Stimulated activated CD8-positive, alpha-beta memory T cell treated with anti-CD3 and anti-CD28 coated beads, Interleukin-4, amount 100 ng/mL, for 4 hours (primary cell): Measurements from ENCODE around the gene LHFPL4.

Experiments
- DNase-seq, 2 donors: peaks; one replicate each; pipeline ENCODE4 v3.0.0-alpha.2; 2020; ENCODE audit warnings: low read depth in 2 of 2, low spot score in 1 of 2

The LHFPL4 gene

DNA sequence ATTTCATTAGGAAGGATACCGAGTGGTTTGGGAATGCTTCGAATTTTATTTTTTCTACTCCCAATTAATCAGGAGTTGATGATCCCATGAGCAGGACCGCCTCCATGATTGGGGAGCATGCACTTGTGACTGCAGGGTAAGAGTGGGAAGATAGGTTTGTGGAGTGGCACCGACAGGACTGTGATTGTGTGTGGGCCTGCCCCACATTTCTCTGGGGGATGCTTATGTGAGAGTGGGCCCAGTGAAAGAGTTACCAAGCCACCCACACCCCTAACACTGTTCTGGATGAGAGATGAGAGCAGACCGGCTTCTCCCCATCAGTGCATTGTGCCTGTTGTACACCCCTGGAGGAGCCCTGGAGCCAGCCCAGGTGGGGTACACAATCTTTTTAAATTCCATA, 76.7 kb downstream of the LHFPL4 start:
- DNase-seq = no peak

DNA sequence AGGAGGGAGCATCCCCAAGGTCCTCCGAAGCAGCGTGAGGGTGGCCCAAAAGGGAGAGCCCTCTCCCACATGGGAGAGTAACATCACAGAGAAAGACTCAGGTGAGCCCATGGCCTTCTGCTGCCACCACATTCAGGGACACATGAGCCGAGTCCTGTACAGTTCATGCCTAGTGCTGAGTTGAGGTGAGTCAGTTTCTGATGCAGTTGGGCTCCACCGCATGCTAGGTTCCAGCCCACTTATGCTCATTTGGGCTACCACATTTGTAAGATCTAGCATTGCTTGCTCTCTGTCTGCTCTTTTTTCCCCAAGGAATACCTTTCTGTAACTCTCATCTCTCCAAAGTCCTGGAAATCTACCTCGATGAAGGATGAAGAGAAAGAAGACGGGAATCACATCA, 79.1 kb downstream of the LHFPL4 start:
- DNase-seq = no peak

DNA sequence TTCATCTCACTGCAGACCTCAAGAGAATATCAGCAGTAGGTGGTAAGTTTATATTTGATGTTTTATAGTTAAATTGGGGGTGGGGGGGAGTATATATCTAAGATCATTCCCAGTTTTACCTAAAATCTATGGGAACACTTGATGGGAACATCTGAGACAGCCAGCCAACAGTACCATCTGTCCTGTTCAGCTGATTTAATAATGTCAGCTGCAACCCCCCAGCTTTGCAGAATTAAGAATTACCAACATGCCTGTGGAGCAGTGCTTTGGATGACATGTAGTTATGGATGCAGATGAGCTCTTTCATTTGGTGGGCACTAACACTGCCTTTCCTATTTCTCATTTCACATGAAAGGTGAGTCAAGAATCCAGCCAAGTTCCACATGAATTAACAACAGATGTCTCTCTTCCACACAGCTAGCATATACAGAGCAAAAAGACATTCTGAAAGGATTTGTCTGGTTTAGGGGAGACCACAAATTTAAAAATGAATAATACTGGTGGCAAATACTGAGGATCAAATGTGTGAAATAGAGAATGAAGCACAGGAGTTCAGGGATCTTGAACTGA, 80.0 kb downstream of the LHFPL4 start:
- DNase-seq = no peak

DNA sequence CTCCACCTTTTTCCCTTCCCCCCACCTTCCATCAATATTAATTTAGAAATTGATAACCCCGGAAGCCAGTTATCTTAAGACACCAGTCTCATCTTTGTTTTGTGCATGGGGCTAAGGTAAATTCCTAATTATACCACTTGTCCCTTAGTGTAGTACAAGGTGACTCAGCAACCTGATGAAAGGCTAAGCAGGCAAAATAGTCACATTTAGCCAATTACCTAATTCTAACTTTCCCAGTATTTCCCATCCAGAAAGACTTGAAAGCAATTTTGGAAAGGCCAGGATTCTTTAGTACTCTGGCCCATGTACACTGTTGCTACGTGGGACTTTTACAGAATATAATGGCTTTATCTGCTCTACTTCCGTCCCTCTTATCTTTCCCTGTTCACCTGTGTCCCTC, 83.6 kb downstream of the LHFPL4 start:
- DNase-seq = no peak

DNA sequence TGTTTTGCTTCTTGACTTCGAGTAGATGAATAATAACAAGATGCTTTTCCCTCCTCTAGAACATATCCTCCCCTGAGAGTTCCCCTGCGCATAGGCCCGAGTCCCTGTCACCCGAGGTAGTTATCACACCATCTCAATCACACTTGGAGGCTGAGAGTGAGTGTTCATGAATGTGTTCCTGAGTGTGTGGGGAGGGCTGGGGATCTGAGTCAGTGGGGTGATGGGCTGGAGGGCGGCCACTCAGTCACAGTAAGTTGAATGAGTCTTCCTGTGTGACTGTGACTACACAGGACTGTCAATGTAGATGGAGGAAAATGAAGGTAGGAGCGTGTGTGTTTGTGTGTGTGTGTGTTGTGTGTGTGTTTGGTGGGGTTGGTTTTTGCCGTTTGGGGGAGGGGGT, 85.2 kb downstream of the LHFPL4 start:
- DNase-seq = no peak

DNA sequence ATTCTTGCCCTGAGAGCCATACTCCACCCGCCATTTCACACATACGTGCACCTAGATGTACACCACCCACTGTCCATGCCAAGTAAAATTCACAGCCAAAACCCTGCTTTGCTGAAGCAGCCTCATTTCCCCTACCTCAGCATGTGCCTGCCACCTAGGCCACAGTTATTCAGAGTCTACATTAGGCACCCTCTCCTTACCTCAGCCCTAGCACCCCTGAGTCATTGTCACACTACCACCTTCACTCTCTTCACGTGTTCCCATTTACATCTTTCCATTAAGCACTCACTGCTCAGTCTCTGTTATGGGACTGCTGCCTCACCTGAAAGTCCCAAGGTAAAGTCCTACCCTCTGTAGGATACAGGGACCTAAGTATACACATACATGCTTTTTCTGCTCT, 86.2 kb downstream of the LHFPL4 start:
- DNase-seq = no peak

DNA sequence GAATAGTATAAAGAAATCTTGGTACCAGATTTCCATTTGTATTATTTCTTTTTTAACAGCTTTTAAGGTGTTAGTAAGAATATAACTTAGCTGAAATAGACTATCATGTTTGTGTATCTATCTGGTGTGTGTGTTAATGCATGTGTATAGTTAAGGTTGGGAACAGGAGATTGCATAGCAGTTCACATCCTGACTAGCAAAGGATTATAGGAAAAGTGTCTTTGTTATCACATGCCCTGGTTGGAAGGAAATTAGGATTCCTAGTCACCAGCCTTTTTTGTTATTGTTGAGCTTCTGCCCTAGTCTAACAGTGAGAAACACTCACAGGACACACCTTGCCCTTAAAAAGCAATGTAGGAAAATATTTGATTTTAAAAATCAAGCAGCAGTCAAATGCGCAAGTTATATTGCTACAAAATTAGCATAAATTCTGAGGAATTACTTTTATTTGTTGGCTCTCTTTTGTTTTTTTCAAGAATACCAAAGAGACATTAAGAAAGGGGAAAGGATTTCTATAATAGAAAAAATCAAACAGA, 98.0 kb downstream of the LHFPL4 start:
- no peak for DNase-seq

DNA sequence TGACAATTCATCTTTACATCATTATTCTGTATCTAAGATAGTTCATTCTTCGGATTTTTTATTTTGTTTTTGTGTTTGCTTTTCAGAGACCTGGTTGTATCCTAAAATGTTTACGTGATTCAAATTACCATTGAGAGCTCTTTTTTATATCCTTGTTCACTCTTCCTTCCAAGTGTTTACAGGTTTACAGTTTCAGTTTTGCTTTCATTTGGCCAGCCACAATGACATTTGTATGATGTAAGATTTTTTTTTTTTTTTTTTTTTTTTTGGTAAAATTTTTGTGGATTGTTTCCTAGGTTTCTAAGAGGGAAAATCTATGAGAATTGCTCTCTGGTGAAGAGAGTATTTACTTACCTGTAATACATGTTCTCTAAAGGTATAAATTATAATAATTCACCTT, 101.2 kb downstream of the LHFPL4 start:
- no peak for DNase-seq

DNA sequence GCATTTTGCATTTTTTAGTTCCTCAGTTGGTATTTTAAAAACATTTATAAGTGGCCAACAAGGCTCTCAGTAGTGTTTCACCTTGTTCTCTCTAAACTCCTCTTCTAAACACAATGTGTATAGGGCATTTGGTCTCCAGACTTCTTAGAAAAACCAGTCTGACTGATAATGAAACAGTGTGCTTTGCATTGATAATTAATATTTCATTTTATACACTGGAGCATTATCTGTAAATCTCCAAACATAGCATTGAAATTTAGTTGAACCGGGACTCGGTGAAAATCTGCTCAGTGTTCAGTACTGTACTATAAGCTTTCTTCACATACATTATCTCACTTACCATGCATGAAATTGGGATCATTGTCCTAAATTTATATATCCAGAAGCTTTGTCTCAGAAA, 102.6 kb downstream of the LHFPL4 start:
- no peak for DNase-seq

DNA sequence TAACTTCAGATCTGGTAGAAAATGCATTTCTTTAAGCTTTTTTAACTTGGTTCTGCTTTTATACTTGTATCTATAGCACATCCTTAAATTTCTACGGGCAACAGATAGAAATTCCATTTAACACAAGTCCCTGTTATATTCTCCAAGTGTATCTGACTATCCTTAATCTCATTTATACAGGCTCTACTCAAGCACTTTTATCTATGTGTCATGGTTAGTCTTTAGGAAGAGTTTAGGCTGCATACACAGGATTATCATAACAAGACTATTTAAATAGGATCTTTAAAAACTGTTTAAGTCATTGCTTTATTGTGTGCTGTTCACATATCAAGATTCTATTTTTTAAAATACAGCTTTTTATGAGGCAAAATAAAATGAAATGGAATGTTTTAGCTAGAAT, 103.5 kb downstream of the LHFPL4 start:
- DNase-seq = no peak

DNA sequence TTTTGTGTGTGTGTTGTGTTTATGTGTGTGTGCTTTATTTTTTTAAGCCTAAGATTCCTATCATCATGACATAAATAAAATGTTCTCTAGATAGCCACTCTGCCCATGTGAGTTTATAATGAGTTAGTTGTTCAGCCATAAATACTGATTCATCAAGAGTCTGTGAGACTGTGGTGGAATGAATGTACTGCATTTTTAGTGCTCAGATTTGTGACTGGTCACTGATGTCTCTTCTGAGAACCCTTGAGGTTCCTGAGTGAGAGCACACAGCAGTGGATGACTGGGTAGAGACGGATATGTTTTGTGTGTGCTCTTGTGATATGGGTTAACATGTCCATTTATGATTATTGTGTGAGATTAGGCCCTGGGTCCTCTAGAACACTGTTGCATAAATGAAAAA, 105.0 kb downstream of the LHFPL4 start:
- DNase-seq = no peak
